ENCODE results near the gene DGKI.

Gene DGKI

GRCh38 chr7:137628216-137628615 lies 218.6 kb downstream of the DGKI start:
- Mint-ChIP-seq H3K27me3 (peaks cover 22% of the 10 kb centered on the region), H3K4me3 (no peak overlapping the region), H3K4me1 (peaks cover 7% of the 10 kb centered on the region), H3K36me3 (ENCODE audit: insufficient read depth) (no peaks in the 10 kb centered on the region), H3K9me3 (no peaks in the 10 kb centered on the region), H3K27ac (ENCODE audit: low read depth) (no peak overlapping the region)
- no peak for ATAC-seq (replicated peaks; ENCODE audit: extremely low read depth, poor library complexity, severe bottlenecking)
- DNase-seq (ENCODE audit: low spot score in 2 of 2) = no peak

- no peaks in the 10 kb centered on the region for H3K36me3 Mint-ChIP-seq (ENCODE audit: insufficient read depth)
- H3K27me3 Mint-ChIP-seq = peaks cover 22% of the 10 kb centered on the region
- no peak for ATAC-seq (replicated peaks; ENCODE audit: extremely low read depth, poor library complexity, severe bottlenecking)
- DNase-seq (ENCODE audit: low spot score in 2 of 2) = no peak
- H3K4me3 Mint-ChIP-seq = no peak overlapping the region
- H3K27ac Mint-ChIP-seq (ENCODE audit: low read depth) = no peak overlapping the region
- no peaks in the 10 kb centered on the region for H3K9me3 Mint-ChIP-seq
- H3K4me1 Mint-ChIP-seq = peaks cover 7% of the 10 kb centered on the region
Measured at GRCh38 chr7:137626469-137627067, 220.2 kb downstream of the DGKI start.

- no peak overlapping the region for H3K27ac Mint-ChIP-seq (ENCODE audit: low read depth)
- no peaks in the 10 kb centered on the region for H3K9me3 Mint-ChIP-seq
- ATAC-seq (replicated peaks; ENCODE audit: extremely low read depth, poor library complexity, severe bottlenecking) = no peak
- peaks cover 22% of the 10 kb centered on the region for H3K27me3 Mint-ChIP-seq
- peaks cover 7% of the 10 kb centered on the region for H3K4me1 Mint-ChIP-seq
- no peaks in the 10 kb centered on the region for H3K36me3 Mint-ChIP-seq (ENCODE audit: insufficient read depth)
- no peak overlapping the region for H3K4me3 Mint-ChIP-seq
- no peak for DNase-seq (ENCODE audit: low spot score in 2 of 2)
Measured at GRCh38 chr7:137625197-137625596, 221.6 kb downstream of the DGKI start.

GRCh38 chr7:137619181-137619580 lies 227.6 kb downstream of the DGKI start:
- Mint-ChIP-seq H3K4me3 (no peak overlapping the region), H3K36me3 (ENCODE audit: insufficient read depth) (no peaks in the 10 kb centered on the region), H3K27me3 (peaks cover 11% of the 10 kb centered on the region), H3K27ac (ENCODE audit: low read depth) (no peak overlapping the region), H3K9me3 (no peaks in the 10 kb centered on the region), H3K4me1 (no peaks in the 10 kb centered on the region)
- no peak for DNase-seq (ENCODE audit: low spot score in 2 of 2)
- ATAC-seq (replicated peaks; ENCODE audit: extremely low read depth, poor library complexity, severe bottlenecking) = no peak

GRCh38 chr7:137618748-137619147 lies 228.0 kb downstream of the DGKI start:
- H3K4me3 Mint-ChIP-seq = no peak overlapping the region

GRCh38 chr7:137613006-137613525 lies 233.7 kb downstream of the DGKI start:
- H3K27ac Mint-ChIP-seq (ENCODE audit: low read depth) = no peak overlapping the region
- ATAC-seq (replicated peaks; ENCODE audit: extremely low read depth, poor library complexity, severe bottlenecking) (no peak), DNase-seq (ENCODE audit: low spot score in 2 of 2) (no peak)
- H3K4me3 Mint-ChIP-seq = no peak overlapping the region
- peaks cover 2% of the 10 kb centered on the region for H3K36me3 Mint-ChIP-seq (ENCODE audit: insufficient read depth)
- H3K27me3 Mint-ChIP-seq = peaks cover 29% of the 10 kb centered on the region
- H3K9me3 Mint-ChIP-seq = no peaks in the 10 kb centered on the region
- H3K4me1 Mint-ChIP-seq = no peaks in the 10 kb centered on the region

More at GRCh38 chr7:137618748-137619147, 228.0 kb downstream of the DGKI start:
- Mint-ChIP-seq H3K36me3 (ENCODE audit: insufficient read depth) (no peaks in the 10 kb centered on the region), H3K27ac (ENCODE audit: low read depth) (no peak overlapping the region), H3K27me3 (peaks cover 11% of the 10 kb centered on the region), H3K9me3 (no peaks in the 10 kb centered on the region), H3K4me1 (no peaks in the 10 kb centered on the region)
- DNase-seq (ENCODE audit: low spot score in 2 of 2) (no peak), ATAC-seq (replicated peaks; ENCODE audit: extremely low read depth, poor library complexity, severe bottlenecking) (no peak)

GRCh38 chr7:137611606-137612005 lies 235.2 kb downstream of the DGKI start:
- no peak for ATAC-seq (replicated peaks; ENCODE audit: extremely low read depth, poor library complexity, severe bottlenecking)
- DNase-seq (ENCODE audit: low spot score in 2 of 2) = no peak
- no peaks in the 10 kb centered on the region for H3K9me3 Mint-ChIP-seq
- H3K4me3 Mint-ChIP-seq = no peak overlapping the region
- H3K27me3 Mint-ChIP-seq = peaks cover 29% of the 10 kb centered on the region
- H3K4me1 Mint-ChIP-seq = no peaks in the 10 kb centered on the region
- peaks cover 2% of the 10 kb centered on the region for H3K36me3 Mint-ChIP-seq (ENCODE audit: insufficient read depth)
- H3K27ac Mint-ChIP-seq (ENCODE audit: low read depth) = no peak overlapping the region

- Mint-ChIP-seq H3K36me3 (ENCODE audit: insufficient read depth) (peaks cover 2% of the 10 kb centered on the region), H3K27ac (ENCODE audit: low read depth) (no peak overlapping the region), H3K27me3 (peaks cover 20% of the 10 kb centered on the region), H3K4me3 (no peak overlapping the region), H3K4me1 (no peaks in the 10 kb centered on the region), H3K9me3 (no peaks in the 10 kb centered on the region)
- no peak for DNase-seq (ENCODE audit: low spot score in 2 of 2)
- ATAC-seq (replicated peaks; ENCODE audit: extremely low read depth, poor library complexity, severe bottlenecking) = no peak
Measured at GRCh38 chr7:137609500-137609899, 237.3 kb downstream of the DGKI start.

- peaks cover 17% of the 10 kb centered on the region for H3K27me3 Mint-ChIP-seq
- DNase-seq (ENCODE audit: low spot score in 2 of 2) (no peak), ATAC-seq (replicated peaks; ENCODE audit: extremely low read depth, poor library complexity, severe bottlenecking) (no peak)
- no peaks in the 10 kb centered on the region for H3K9me3 Mint-ChIP-seq
- no peak overlapping the region for H3K27ac Mint-ChIP-seq (ENCODE audit: low read depth)
- H3K4me3 Mint-ChIP-seq = no peak overlapping the region
- H3K4me1 Mint-ChIP-seq = no peaks in the 10 kb centered on the region
- H3K36me3 Mint-ChIP-seq (ENCODE audit: insufficient read depth) = no peaks in the 10 kb centered on the region
Measured at GRCh38 chr7:137606061-137606674, 240.6 kb downstream of the DGKI start.

- Mint-ChIP-seq H3K4me3 (no peak overlapping the region), H3K27me3 (no peaks in the 10 kb centered on the region), H3K9me3 (no peaks in the 10 kb centered on the region), H3K4me1 (no peaks in the 10 kb centered on the region), H3K27ac (ENCODE audit: low read depth) (no peak overlapping the region), H3K36me3 (ENCODE audit: insufficient read depth) (no peaks in the 10 kb centered on the region)
- ATAC-seq (replicated peaks; ENCODE audit: extremely low read depth, poor library complexity, severe bottlenecking) (no peak), DNase-seq (ENCODE audit: low spot score in 2 of 2) (no peak)
Measured at GRCh38 chr7:137603043-137603442, 243.7 kb downstream of the DGKI start.

GRCh38 chr7:137601642-137602041 lies 245.1 kb downstream of the DGKI start:
- no peak for ATAC-seq (replicated peaks; ENCODE audit: extremely low read depth, poor library complexity, severe bottlenecking)
- Mint-ChIP-seq H3K9me3 (no peaks in the 10 kb centered on the region), H3K4me1 (no peaks in the 10 kb centered on the region)

GRCh38 chr7:137597856-137598255 lies 248.9 kb downstream of the DGKI start:
- ATAC-seq (replicated peaks; ENCODE audit: extremely low read depth, poor library complexity, severe bottlenecking) = no peak

More at GRCh38 chr7:137601642-137602041, 245.1 kb downstream of the DGKI start:
- no peak overlapping the region for H3K27ac Mint-ChIP-seq (ENCODE audit: low read depth)
- H3K4me3 Mint-ChIP-seq = no peak overlapping the region
- H3K36me3 Mint-ChIP-seq (ENCODE audit: insufficient read depth) = no peaks in the 10 kb centered on the region
- no peak for DNase-seq (ENCODE audit: low spot score in 2 of 2)
- no peaks in the 10 kb centered on the region for H3K27me3 Mint-ChIP-seq

GRCh38 chr7:137593115-137593711 lies 253.6 kb downstream of the DGKI start:
- peaks cover 15% of the 10 kb centered on the region for H3K27me3 Mint-ChIP-seq
- no peak overlapping the region for H3K27ac Mint-ChIP-seq (ENCODE audit: low read depth)
- ATAC-seq (replicated peaks; ENCODE audit: extremely low read depth, poor library complexity, severe bottlenecking) = no peak
- H3K9me3 Mint-ChIP-seq = no peaks in the 10 kb centered on the region
- no peaks in the 10 kb centered on the region for H3K36me3 Mint-ChIP-seq (ENCODE audit: insufficient read depth)
- no peaks in the 10 kb centered on the region for H3K4me1 Mint-ChIP-seq
- H3K4me3 Mint-ChIP-seq = no peak overlapping the region
- no peak for DNase-seq (ENCODE audit: low spot score in 2 of 2)

More at GRCh38 chr7:137597856-137598255, 248.9 kb downstream of the DGKI start:
- Mint-ChIP-seq H3K27ac (ENCODE audit: low read depth) (no peak overlapping the region), H3K4me3 (no peak overlapping the region), H3K4me1 (no peaks in the 10 kb centered on the region), H3K36me3 (ENCODE audit: insufficient read depth) (no peaks in the 10 kb centered on the region), H3K27me3 (peaks cover 15% of the 10 kb centered on the region), H3K9me3 (no peaks in the 10 kb centered on the region)
- DNase-seq (ENCODE audit: low spot score in 2 of 2) = no peak
